ENCODE data around the gene SZRD1.

SZRD1 gene

DNA sequence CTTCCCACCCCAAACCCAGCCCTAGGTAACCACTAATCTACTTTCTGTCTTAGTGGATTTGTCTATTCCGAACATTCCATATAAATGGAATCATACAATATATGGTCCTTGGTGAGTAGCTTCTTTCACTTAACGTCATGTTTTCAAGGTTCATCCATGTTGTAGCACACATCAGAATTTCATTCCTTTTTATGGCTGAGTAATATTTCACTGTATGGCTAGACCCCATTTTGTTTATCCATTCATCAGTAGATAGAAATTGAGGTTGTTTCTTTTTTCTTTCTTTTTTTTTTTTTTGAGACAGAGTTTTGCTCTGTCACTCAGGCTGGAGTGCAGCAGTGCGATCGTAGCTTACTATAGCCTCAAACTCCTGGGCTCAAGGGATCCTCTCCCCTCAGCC, 67.0 kb downstream of the SZRD1 start:
- no peaks in the 10 kb centered on the region for H3K36me3 ChIP-seq (ENCODE audit: control insufficient read depth, low read depth, low read length)
- H3K4me3 ChIP-seq (ENCODE audit: low read length) = no peak overlapping the region
- no peaks in the 10 kb centered on the region for H3K4me1 ChIP-seq (ENCODE audit: control insufficient read depth, low read depth, low read length)
- H3K9me3 ChIP-seq (ENCODE audit: control insufficient read depth, low read depth, low read length) = no peaks in the 10 kb centered on the region
- H3K9ac ChIP-seq (ENCODE audit: low read length) = no peak overlapping the region
- H3K27me3 ChIP-seq (ENCODE audit: control insufficient read depth, insufficient read depth, low read length) = no peaks in the 10 kb centered on the region
- H3K27ac ChIP-seq (ENCODE audit: low read length) = no peak overlapping the region

DNA sequence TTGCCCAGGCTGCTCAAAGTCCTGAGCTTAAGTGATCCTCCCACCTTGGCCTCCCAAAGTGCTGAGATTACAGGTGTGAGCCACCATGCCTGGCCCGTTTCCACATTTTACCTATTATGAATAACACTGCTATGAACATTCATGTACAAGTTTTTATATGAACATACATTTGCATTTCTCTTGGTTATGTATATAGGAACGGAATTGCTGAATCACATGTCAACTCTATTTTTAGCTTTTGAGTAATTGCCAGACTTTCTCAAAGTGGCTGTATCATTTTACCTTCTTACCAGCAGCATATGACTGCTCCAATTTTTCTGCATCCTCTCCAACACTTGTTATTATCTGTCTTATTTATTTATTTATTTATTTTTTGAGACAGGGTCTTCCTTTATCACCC, 67.5 kb downstream of the SZRD1 start:
- H3K36me3 ChIP-seq (ENCODE audit: control insufficient read depth, low read depth, low read length) = no peaks in the 10 kb centered on the region
- no peaks in the 10 kb centered on the region for H3K4me1 ChIP-seq (ENCODE audit: control insufficient read depth, low read depth, low read length)
- H3K27ac ChIP-seq (ENCODE audit: low read length) = no peak overlapping the region
- H3K9me3 ChIP-seq (ENCODE audit: control insufficient read depth, low read depth, low read length) = no peaks in the 10 kb centered on the region
- no peaks in the 10 kb centered on the region for H3K27me3 ChIP-seq (ENCODE audit: control insufficient read depth, insufficient read depth, low read length)
- H3K9ac ChIP-seq (ENCODE audit: low read length) = no peak overlapping the region
- no peak overlapping the region for H3K4me3 ChIP-seq (ENCODE audit: low read length)

- H3K36me3 ChIP-seq (ENCODE audit: control insufficient read depth, low read depth, low read length) = no peaks in the 10 kb centered on the region
- no peaks in the 10 kb centered on the region for H3K9me3 ChIP-seq (ENCODE audit: control insufficient read depth, low read depth, low read length)
- peaks cover 3% of the 10 kb centered on the region for H3K4me1 ChIP-seq (ENCODE audit: control insufficient read depth, low read depth, low read length)
- H3K27ac ChIP-seq (ENCODE audit: low read length) = no peak within 1 kb of the TSS
- H3K9ac ChIP-seq (ENCODE audit: low read length) = no peak within 1 kb of the TSS
- no peak within 1 kb of the TSS for H3K4me3 ChIP-seq (ENCODE audit: low read length)
- peaks cover 6% of the 10 kb centered on the region for H3K27me3 ChIP-seq (ENCODE audit: control insufficient read depth, insufficient read depth, low read length)
Measured at GRCh38 chr1:16436946-16437474, 70.0 kb downstream of the SZRD1 start, which contains the start of gene SPATA21. SPATA21 (minus strand) TSS chr1:16437424; CDS start chr1:16431371, 6,053 bp downstream.

- Histone ChIP-seq H3K4me1 (ENCODE audit: control insufficient read depth, low read depth, low read length) (peaks cover 3% of the 10 kb centered on the region), H3K36me3 (ENCODE audit: control insufficient read depth, low read depth, low read length) (no peaks in the 10 kb centered on the region), H3K4me3 (ENCODE audit: low read length) (no peak overlapping the region), H3K9me3 (ENCODE audit: control insufficient read depth, low read depth, low read length) (no peaks in the 10 kb centered on the region), H3K27ac (ENCODE audit: low read length) (no peak overlapping the region), H3K9ac (ENCODE audit: low read length) (no peak overlapping the region), H3K27me3 (ENCODE audit: control insufficient read depth, insufficient read depth, low read length) (peaks cover 6% of the 10 kb centered on the region)
Measured at GRCh38 chr1:16438516-16438915, 71.5 kb downstream of the SZRD1 start.

DNA sequence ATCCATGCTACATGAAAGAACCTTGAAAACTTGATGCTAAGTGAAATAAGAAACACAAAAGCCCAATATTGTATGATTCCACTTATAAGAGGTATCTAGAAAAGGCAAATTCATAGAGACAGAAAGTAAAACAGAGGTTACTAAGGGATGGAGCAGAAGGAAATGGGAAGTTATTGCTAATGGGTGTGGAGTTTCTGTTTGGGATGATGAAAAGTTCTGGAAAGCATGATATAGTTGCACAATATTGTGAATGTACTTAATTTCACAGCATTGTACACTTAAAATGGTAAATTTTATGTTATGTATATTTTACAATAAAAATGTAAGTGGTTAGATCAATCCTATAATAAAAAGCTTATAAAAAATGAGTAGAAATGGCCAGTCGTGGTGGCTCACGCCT, 71.9 kb downstream of the SZRD1 start:
- peaks cover 3% of the 10 kb centered on the region for H3K4me1 ChIP-seq (ENCODE audit: control insufficient read depth, low read depth, low read length)
- H3K9me3 ChIP-seq (ENCODE audit: control insufficient read depth, low read depth, low read length) = no peaks in the 10 kb centered on the region
- H3K36me3 ChIP-seq (ENCODE audit: control insufficient read depth, low read depth, low read length) = no peaks in the 10 kb centered on the region
- H3K4me3 ChIP-seq (ENCODE audit: low read length) = no peak overlapping the region
- peaks cover 6% of the 10 kb centered on the region for H3K27me3 ChIP-seq (ENCODE audit: control insufficient read depth, insufficient read depth, low read length)
- no peak overlapping the region for H3K9ac ChIP-seq (ENCODE audit: low read length)
- H3K27ac ChIP-seq (ENCODE audit: low read length) = no peak overlapping the region

DNA sequence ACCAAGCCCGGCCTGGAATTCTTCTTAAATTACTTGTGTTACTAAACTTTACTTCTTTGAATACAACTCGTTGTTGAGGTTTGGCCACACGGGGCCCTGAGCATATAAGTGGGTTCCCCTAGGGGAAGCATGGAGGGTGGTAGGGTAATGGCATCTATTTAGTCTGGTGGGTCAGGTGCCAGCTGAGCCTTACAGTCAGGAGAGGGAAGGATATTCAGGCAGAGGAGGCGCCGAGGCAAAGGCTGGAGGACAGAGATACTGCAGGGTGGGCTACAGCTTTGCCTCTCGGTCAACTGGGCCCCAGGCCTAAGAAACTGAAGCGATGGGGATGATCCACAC, 73.1 kb downstream of the SZRD1 start:
- H3K4me3 ChIP-seq (ENCODE audit: low read length) = peak overlapping the region; percentile 99
- H3K9me3 ChIP-seq (ENCODE audit: control insufficient read depth, low read depth, low read length) = no peaks in the 10 kb centered on the region
- H3K36me3 ChIP-seq (ENCODE audit: control insufficient read depth, low read depth, low read length) = peaks cover 8% of the 10 kb centered on the region
- peaks cover 3% of the 10 kb centered on the region for H3K4me1 ChIP-seq (ENCODE audit: control insufficient read depth, low read depth, low read length)
- peaks cover 6% of the 10 kb centered on the region for H3K27me3 ChIP-seq (ENCODE audit: control insufficient read depth, insufficient read depth, low read length)
- H3K9ac ChIP-seq (ENCODE audit: low read length) = peak overlapping the region; percentile 26
- peak overlapping the region; percentile 6 for H3K27ac ChIP-seq (ENCODE audit: low read length)

GRCh38 chr1:16440470-16441281, 73.6 kb downstream of the SZRD1 start, which contains the start of gene NECAP2:
NECAP2 (plus strand) TSS chr1:16440724; CDS start chr1:16440762, 38 bp downstream.
- Histone ChIP-seq H3K9ac (ENCODE audit: low read length) (peak within 1 kb of the TSS; percentile 79), H3K9me3 (ENCODE audit: control insufficient read depth, low read depth, low read length) (no peaks in the 10 kb centered on the region), H3K27ac (ENCODE audit: low read length) (peak within 1 kb of the TSS; percentile 6), H3K27me3 (ENCODE audit: control insufficient read depth, insufficient read depth, low read length) (peaks cover 6% of the 10 kb centered on the region), H3K36me3 (ENCODE audit: control insufficient read depth, low read depth, low read length) (peaks cover 11% of the 10 kb centered on the region), H3K4me1 (ENCODE audit: control insufficient read depth, low read depth, low read length) (peaks cover 3% of the 10 kb centered on the region), H3K4me3 (ENCODE audit: low read length) (peak within 1 kb of the TSS; percentile 99)

- Histone ChIP-seq H3K27ac (ENCODE audit: low read length) (no peak overlapping the region), H3K36me3 (ENCODE audit: control insufficient read depth, low read depth, low read length) (peaks cover 11% of the 10 kb centered on the region), H3K9ac (ENCODE audit: low read length) (peak overlapping the region; percentile 79), H3K27me3 (ENCODE audit: control insufficient read depth, insufficient read depth, low read length) (peaks cover 6% of the 10 kb centered on the region), H3K4me3 (ENCODE audit: low read length) (peak overlapping the region; percentile 99), H3K4me1 (ENCODE audit: control insufficient read depth, low read depth, low read length) (peaks cover 3% of the 10 kb centered on the region), H3K9me3 (ENCODE audit: control insufficient read depth, low read depth, low read length) (no peaks in the 10 kb centered on the region)
Measured at GRCh38 chr1:16441282-16441665, 74.2 kb downstream of the SZRD1 start.

DNA sequence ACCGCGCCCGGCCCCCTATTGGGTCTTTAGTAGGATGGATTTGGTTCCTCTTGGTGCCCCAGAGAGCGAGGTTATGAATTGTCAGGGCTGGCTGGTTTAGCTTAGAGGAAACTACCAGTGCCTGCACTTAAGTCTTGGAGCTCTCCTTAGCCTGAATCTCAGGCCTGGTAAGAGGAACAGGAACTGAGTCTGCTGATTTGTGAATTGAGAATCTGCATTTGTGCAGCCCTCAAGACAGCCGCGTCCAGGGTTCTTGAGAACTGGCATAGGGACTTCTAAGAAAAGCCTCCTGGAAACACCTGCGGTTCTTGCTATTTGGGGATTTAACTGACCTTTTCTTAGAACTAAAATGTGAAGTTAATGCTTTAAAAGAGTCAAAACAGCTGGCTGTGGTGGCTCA, 75.2 kb downstream of the SZRD1 start:
- H3K9ac ChIP-seq (ENCODE audit: low read length) = no peak overlapping the region
- peaks cover 11% of the 10 kb centered on the region for H3K36me3 ChIP-seq (ENCODE audit: control insufficient read depth, low read depth, low read length)
- H3K4me1 ChIP-seq (ENCODE audit: control insufficient read depth, low read depth, low read length) = peaks cover 3% of the 10 kb centered on the region
- no peak overlapping the region for H3K4me3 ChIP-seq (ENCODE audit: low read length)
- peaks cover 6% of the 10 kb centered on the region for H3K27me3 ChIP-seq (ENCODE audit: control insufficient read depth, insufficient read depth, low read length)
- no peaks in the 10 kb centered on the region for H3K9me3 ChIP-seq (ENCODE audit: control insufficient read depth, low read depth, low read length)
- H3K27ac ChIP-seq (ENCODE audit: low read length) = no peak overlapping the region

- Histone ChIP-seq H3K36me3 (ENCODE audit: control insufficient read depth, low read depth, low read length) (peaks cover 15% of the 10 kb centered on the region), H3K9ac (ENCODE audit: low read length) (no peak overlapping the region), H3K27ac (ENCODE audit: low read length) (no peak overlapping the region), H3K9me3 (ENCODE audit: control insufficient read depth, low read depth, low read length) (no peaks in the 10 kb centered on the region), H3K27me3 (ENCODE audit: control insufficient read depth, insufficient read depth, low read length) (peaks cover 6% of the 10 kb centered on the region), H3K4me1 (ENCODE audit: control insufficient read depth, low read depth, low read length) (peaks cover 3% of the 10 kb centered on the region), H3K4me3 (ENCODE audit: low read length) (no peak overlapping the region)
Measured at GRCh38 chr1:16442941-16443340, 75.9 kb downstream of the SZRD1 start.

GRCh38 chr1:16443975-16444770, 77.1 kb downstream of the SZRD1 start:
- no peak overlapping the region for H3K9ac ChIP-seq (ENCODE audit: low read length)
- H3K36me3 ChIP-seq (ENCODE audit: control insufficient read depth, low read depth, low read length) = peaks cover 25% of the 10 kb centered on the region
- H3K4me1 ChIP-seq (ENCODE audit: control insufficient read depth, low read depth, low read length) = peaks cover 3% of the 10 kb centered on the region
- H3K4me3 ChIP-seq (ENCODE audit: low read length) = no peak overlapping the region
- no peak overlapping the region for H3K27ac ChIP-seq (ENCODE audit: low read length)
- no peaks in the 10 kb centered on the region for H3K9me3 ChIP-seq (ENCODE audit: control insufficient read depth, low read depth, low read length)
- H3K27me3 ChIP-seq (ENCODE audit: control insufficient read depth, insufficient read depth, low read length) = peaks cover 6% of the 10 kb centered on the region

Measured in iPS-18a (cell line).